Heart right ventricle (tissue), 16 donors: ENCODE measurements around the gene RALGAPA2. TPM values are rescaled to one million over a fixed set of nuclear protein-coding genes. Genes with fewer than 3 reads are reported as not detected.
A peak's percentile ranks its signal among the peaks of the same experiment; 100 is the strongest.

Source experiments
- ATAC-seq, 8 donors: fragments of 200-7000 bp; cut with Tn5 transposase; one replicate each; pipeline ENCODE4 v1.9.1; 2020; ENCODE audit warnings: mild to moderate bottlenecking in 8 of 8, moderate library complexity in 8 of 8, moderate number of reproducible peaks in 1 of 8
- DNase-seq, 2 donors: peaks; one replicate each; pipeline ENCODE4 v3.0.0-alpha.2; 2020
- H3K27ac ChIP-seq, 10 donors: fragments of 200-600 bp; sonication (generic) in 2 of 10; one replicate each; pipeline versions ENCODE4 v1.5.0 to v1.8.0; 2020 to 2022; ENCODE audit warnings: mild to moderate bottlenecking in 3 of 10
- H3K27me3 ChIP-seq, 7 donors: fragments of 200-600 bp; one replicate each; pipeline ENCODE4 v1.8.0; 2021 to 2022; ENCODE audit warnings: mild to moderate bottlenecking in 2 of 7
- H3K36me3 ChIP-seq, 9 donors: fragments of 200-600 bp; sonication (generic) in 1 of 9; one replicate each; pipeline versions ENCODE4 v1.5.0 to v1.8.0; 2020 to 2022; ENCODE audit warnings: mild to moderate bottlenecking in 2 of 9
- H3K4me1 ChIP-seq, 9 donors: fragments of 200-600 bp; sonication (generic) in 1 of 9; one replicate each; pipeline versions ENCODE4 v1.5.0 to v1.8.0; 2020 to 2022; ENCODE audit warnings: mild to moderate bottlenecking in 4 of 9
- H3K4me3 ChIP-seq, 10 donors: fragments of 200-600 bp; sonication (generic) in 2 of 10; one replicate each; pipeline versions ENCODE4 v1.5.0 to v1.8.0; 2020 to 2022; ENCODE audit warnings: mild to moderate bottlenecking in 7 of 10, moderate library complexity in 2 of 10
- H3K9me3 ChIP-seq, 11 donors: fragments of 200-600 bp in 10 of 11; sonication (generic) in 2 of 11; one replicate each; pipeline versions ENCODE4 v1.5.0 to v1.8.0; 2013 to 2022; ENCODE audit warnings: mild to moderate bottlenecking in 2 of 11, control low read depth in 1 of 11, moderate library complexity in 1 of 11
- CTCF ChIP-seq, 9 donors: fragments of 200-600 bp; sonication (generic) in 2 of 9; IDR thresholded peaks; one replicate each; pipeline versions ENCODE4 v1.5.0 to v1.8.0; 2021 to 2022; ENCODE audit warnings: antibody characterized with exemption in 9 of 9, mild to moderate bottlenecking in 5 of 9, moderate library complexity in 1 of 9
- WGBS, 2 donors: extraction: QIAGEN DNeasy Blood & Tissue Kit; methylation state at CpG; one replicate each; pipeline ENCODE4 v1.1.7; 2013; ENCODE audit warnings: inconsistent platforms in 1 of 2; 5-methylcytosine and 5-hydroxymethylcytosine counted together
- intact Hi-C, 10 donors: fragments of 100-400 bp; cut with DNase I; formaldehyde crosslinking; loops; one replicate each; pipeline versions ENCODE4 v1.11.1 to v1.14.2; 2022
- polyA plus RNA-seq, 2 donors: library from polyadenylated mRNA; stranded (reverse); fragments of 200-250 nt; gene quantifications; one replicate each; pipeline ENCODE4 v1.2.3, GENCODE V29; 2013
- total RNA-seq, 10 donors: library from RNA; stranded (reverse); fragmentation: NEBNext Ultra II Directional in 3 of 10; extraction: Animal tissue kit (Norgen Biotek cat#: 25700) in 3 of 10; gene quantifications; one replicate each; pipeline versions ENCODE4 v1.2.1 to v1.2.4, GENCODE V29; 2021 to 2023
- donor health status: Arrhythmogenic right ventricular cardiomyopathy.
- donor health status: ischemic (EF 13 %, LVEDD 7.1; RV severe dilation, severe dysfunction).
- donor health status: healthy with polysubstance abuse.
- donor health status: DM: no; HTN: yes; CAD: no.
- donor health status: DM: no; HTN: no; CAD: no.
- donor health status: ischemic (EF 25% LVEDD 6.9; RV normal size, moderate dysfunction).
- donor health status: ischemic (EF 25% LVEDD 5.7; RV mildly dilated, moderate dysfunction).
- donor health status: healthy.
- donor health status: DM: yes; HTN: yes; CAD: no.
- donor health status: Ischemic cardiomyopathy.
- donor health status: ischemic (EF 35%, LVEDD 5.7; RV mildly dilated, moderate dysfunction).
- donor health status: nonischemic (EF 11% LVEDD 7.7; RV severe dilation, severe dysfunction).
- donor health status: DM: yes; HTN: yes; CAD: no.
- donor health status: PGD.
- donor health status: ischemic (EF 29% LVEDD 5.4; RV normal size, mild dysfunction).
- donor health status: nonischemic (EF 23%, LVEDD 6.1; RV moderate dilation, normal function).

RALGAPA2 gene
- total and polyA plus RNA-seq, 12 donors: 4.1 to 26.8 (median 18.2) TPM

GRCh38 chr20:20549704-20550103 is 162.7 kb downstream of the RALGAPA2 start:
- H3K9me3 ChIP-seq: peaks cover 0 to 2% (median 0%) of the 10 kb centered on the region in 11 donors
- no peaks in the 10 kb centered on the region for H3K4me1 ChIP-seq
- DNase-seq: no peak
- no peaks in the 10 kb centered on the region for H3K27me3 ChIP-seq
- peaks cover 0 to 37% (median 10%) of the 10 kb centered on the region in 9 donors for H3K36me3 ChIP-seq
- no peak overlapping the region for H3K27ac ChIP-seq
- intact Hi-C loops: loop anchor here in 1 of 10 donors (10.0 kb wide), 1 partner anchor 55 kb away; no protein-coding TSS in a partner anchor
- ATAC-seq: no peak
- WGBS, 2 donors: 97 to 100% methylated on average over 1 of the region's 1 CpG
- no peak for TF ChIP-seq CTCF (IDR thresholded peaks at IDR 0.05)
- H3K4me3 ChIP-seq: no peak overlapping the region

- 62 to 74% methylated on average over 6 of the region's 6 CpGs for WGBS, 2 donors
- no peaks in the 10 kb centered on the region for H3K27me3 ChIP-seq
- DNase-seq: no peak
- no peaks in the 10 kb centered on the region for H3K4me1 ChIP-seq
- no peak overlapping the region for H3K4me3 ChIP-seq
- peak in 1 of 8 donors; percentile 37 for ATAC-seq
- no peaks in the 10 kb centered on the region for H3K9me3 ChIP-seq
- peaks cover 0 to 39% (median 10%) of the 10 kb centered on the region in 9 donors for H3K36me3 ChIP-seq
- no peak for TF ChIP-seq CTCF (IDR thresholded peaks at IDR 0.05)
- H3K27ac ChIP-seq: no peak overlapping the region
- intact Hi-C loops: no loop called here
Observed at GRCh38 chr20:20549267-20549612, 163.2 kb downstream of the RALGAPA2 start.

- DNase-seq (no peak), ATAC-seq (no peak)
- Histone ChIP-seq H3K27me3 (no peaks in the 10 kb centered on the region), H3K9me3 (no peaks in the 10 kb centered on the region), H3K27ac (no peak overlapping the region), H3K4me1 (no peaks in the 10 kb centered on the region), H3K4me3 (no peak overlapping the region), H3K36me3 (peaks cover 0 to 43% (median 10%) of the 10 kb centered on the region in 9 donors)
- no peak for TF ChIP-seq CTCF (IDR thresholded peaks at IDR 0.05)
- intact Hi-C loops: no loop called here
- 92 to 96% methylated on average over 5 of the region's 5 CpGs for WGBS, 2 donors
Observed at GRCh38 chr20:20548527-20549266, 163.7 kb downstream of the RALGAPA2 start.

- no peaks in the 10 kb centered on the region for H3K27me3 ChIP-seq
- no peaks in the 10 kb centered on the region for H3K4me1 ChIP-seq
- H3K9me3 ChIP-seq: peaks cover 0 to 3% (median 0%) of the 10 kb centered on the region in 11 donors
- ATAC-seq: no peak
- no peak overlapping the region for H3K4me3 ChIP-seq
- 92 to 96% methylated on average over 2 of the region's 2 CpGs for WGBS, 2 donors
- no peak overlapping the region for H3K27ac ChIP-seq
- no peak for TF ChIP-seq CTCF (IDR thresholded peaks at IDR 0.05)
- DNase-seq: no peak
- intact Hi-C loops: no loop called here
- H3K36me3 ChIP-seq: peaks cover 0 to 43% (median 10%) of the 10 kb centered on the region in 9 donors
Observed at GRCh38 chr20:20547876-20548266, 164.6 kb downstream of the RALGAPA2 start.
